ENCODE data around the gene SLC48A1. TPM values are rescaled to one million over a fixed set of nuclear protein-coding genes. Genes with fewer than 3 reads are reported as not detected.

Gene SLC48A1
- total and polyA plus RNA-seq, 3 donors from 2014 or later = 21.0 to 32.0 (median 25.5) TPM

DNA sequence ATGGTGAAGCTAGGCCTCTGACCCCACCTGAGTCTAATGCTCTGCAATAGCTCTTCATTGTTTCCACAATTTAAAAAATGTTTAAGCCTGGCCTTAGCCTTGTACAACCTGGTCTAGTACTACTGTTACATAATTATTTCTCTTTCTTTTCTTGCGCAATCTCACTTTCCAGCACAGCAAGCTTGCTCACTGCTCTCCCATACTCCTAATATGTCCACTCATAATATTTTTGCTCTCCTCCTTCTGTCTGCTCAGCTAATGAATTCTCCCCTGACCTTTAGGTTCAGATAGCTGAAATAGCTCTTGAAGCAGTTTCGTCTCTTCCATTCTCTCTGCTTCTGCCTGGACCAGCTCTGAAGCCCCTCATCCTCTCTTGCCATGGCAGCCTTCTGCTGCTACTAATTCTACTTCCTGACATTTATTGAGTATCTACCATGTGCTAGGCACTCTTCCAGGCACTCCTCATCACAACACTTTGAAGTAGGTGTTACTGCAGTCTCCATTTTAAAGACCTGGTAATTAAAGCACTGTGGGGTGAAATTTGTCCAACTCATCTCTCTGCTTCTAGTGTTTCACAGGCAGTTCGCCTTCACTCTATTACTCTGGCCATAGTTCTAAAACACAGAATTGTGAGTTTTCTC lies 2.8 kb upstream of the SLC48A1 start:
- Histone ChIP-seq H3K27ac (no peak overlapping the region), H3K36me3 (ENCODE audit: low read depth, missing control alignments) (no peaks in the 10 kb centered on the region), H3K9me3 (no peaks in the 10 kb centered on the region), H3K4me1 (peaks cover 9% of the 10 kb centered on the region), H3K4me3 (no peak overlapping the region), H3K27me3 (no peaks in the 10 kb centered on the region)
- WGBS, 2 donors = 74 to 77% methylated on average over 3 of the region's 3 CpGs
- intact Hi-C loops (cut with DNase I; ENCODE audit: low total_unique reads) = loop anchor here (10.0 kb wide), 1 partner anchor 55 kb away; no protein-coding TSS in a partner anchor
- DNase-seq = no peak
- TF ChIP-seq, protein P1, sequence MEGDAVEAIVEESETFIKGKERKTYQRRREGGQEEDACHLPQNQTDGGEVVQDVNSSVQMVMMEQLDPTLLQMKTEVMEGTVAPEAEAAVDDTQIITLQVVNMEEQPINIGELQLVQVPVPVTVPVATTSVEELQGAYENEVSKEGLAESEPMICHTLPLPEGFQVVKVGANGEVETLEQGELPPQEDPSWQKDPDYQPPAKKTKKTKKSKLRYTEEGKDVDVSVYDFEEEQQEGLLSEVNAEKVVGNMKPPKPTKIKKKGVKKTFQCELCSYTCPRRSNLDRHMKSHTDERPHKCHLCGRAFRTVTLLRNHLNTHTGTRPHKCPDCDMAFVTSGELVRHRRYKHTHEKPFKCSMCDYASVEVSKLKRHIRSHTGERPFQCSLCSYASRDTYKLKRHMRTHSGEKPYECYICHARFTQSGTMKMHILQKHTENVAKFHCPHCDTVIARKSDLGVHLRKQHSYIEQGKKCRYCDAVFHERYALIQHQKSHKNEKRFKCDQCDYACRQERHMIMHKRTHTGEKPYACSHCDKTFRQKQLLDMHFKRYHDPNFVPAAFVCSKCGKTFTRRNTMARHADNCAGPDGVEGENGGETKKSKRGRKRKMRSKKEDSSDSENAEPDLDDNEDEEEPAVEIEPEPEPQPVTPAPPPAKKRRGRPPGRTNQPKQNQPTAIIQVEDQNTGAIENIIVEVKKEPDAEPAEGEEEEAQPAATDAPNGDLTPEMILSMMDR (IDR thresholded peaks at IDR 0.05) = no peak
- no peak for TF ChIP-seq POLR2A (IDR thresholded peaks at IDR 0.05)

DNA sequence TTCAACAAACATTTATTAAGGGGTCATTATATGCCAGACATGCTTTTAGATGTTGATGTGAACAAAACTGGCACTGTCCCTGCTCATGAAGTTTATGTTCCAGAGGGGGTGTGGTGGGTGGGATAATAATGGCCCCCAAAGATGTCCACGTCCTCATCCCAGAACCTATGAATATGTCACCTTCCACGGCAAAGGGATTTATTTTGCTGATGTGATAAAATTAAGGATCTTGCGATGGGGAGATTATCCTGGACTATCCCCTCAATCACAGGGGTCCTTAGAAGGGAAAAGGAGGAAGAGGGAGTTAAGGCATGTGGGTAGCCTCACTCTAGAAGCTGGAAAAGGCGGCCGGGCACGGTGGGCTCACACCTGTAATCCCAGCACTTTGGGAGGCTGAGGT lies 1.7 kb upstream of the SLC48A1 start:
- Histone ChIP-seq H3K36me3 (ENCODE audit: low read depth, missing control alignments) (no peaks in the 10 kb centered on the region), H3K27me3 (no peaks in the 10 kb centered on the region), H3K27ac (no peak overlapping the region), H3K9me3 (no peaks in the 10 kb centered on the region), H3K4me3 (no peak overlapping the region), H3K4me1 (peaks cover 18% of the 10 kb centered on the region)
- TF ChIP-seq POLR2A (IDR thresholded peaks at IDR 0.05) = no peak
- TF ChIP-seq, protein P1 (IDR thresholded peaks at IDR 0.05) = no peak
- DNase-seq = no peak
- WGBS, 2 donors = 78 to 83% methylated on average over 6 of the region's 6 CpGs
- intact Hi-C loops (cut with DNase I; ENCODE audit: low total_unique reads) = loop anchor here (10.0 kb wide), 1 partner anchor 57 kb away; no protein-coding TSS in a partner anchor

DNA sequence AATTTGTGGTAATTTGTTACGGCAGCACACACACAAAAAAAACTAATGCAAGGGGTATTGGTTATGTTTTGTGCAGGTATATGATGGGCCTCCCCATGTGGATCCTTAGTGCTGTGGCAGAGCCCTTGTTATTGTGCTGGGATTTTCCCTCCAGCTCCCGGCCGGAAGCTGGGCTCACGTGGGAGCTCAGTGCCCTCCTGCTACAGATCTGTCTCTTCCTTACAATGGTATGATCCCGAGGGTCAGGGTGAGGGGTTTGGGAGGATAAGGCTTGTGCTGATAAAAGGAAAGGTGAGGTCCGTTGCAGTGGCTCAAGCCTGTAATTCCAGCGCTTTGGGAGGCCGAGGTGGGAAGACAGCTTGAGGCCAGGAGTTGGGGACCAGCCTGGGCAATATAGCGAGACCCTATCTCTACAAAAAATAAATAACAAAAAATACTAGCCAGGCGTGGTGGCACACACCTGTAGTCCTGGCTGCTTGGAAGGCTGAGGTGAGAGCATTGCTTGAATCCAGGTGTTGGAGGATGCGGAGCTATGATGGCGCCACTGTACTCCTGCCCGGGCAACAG lies 861 bp upstream of the SLC48A1 start:
- peak overlapping the region; percentile 87 to 88 for H3K4me3 ChIP-seq
- no peaks in the 10 kb centered on the region for H3K9me3 ChIP-seq
- TF ChIP-seq POLR2A (IDR thresholded peaks at IDR 0.05) = no peak
- TF ChIP-seq, protein P1 (IDR thresholded peaks at IDR 0.05) = no peak
- no peaks in the 10 kb centered on the region for H3K36me3 ChIP-seq (ENCODE audit: low read depth, missing control alignments)
- no peaks in the 10 kb centered on the region for H3K27me3 ChIP-seq
- peaks cover 27% of the 10 kb centered on the region for H3K4me1 ChIP-seq
- intact Hi-C loops (cut with DNase I; ENCODE audit: low total_unique reads) = loop anchor here (10.0 kb wide), 1 partner anchor 57 kb away; no protein-coding TSS in a partner anchor
- DNase-seq = no peak
- 57 to 67% methylated on average over 13 of the region's 13 CpGs for WGBS, 2 donors
- peak overlapping the region in 1 of 2 donors; percentile 83 for H3K27ac ChIP-seq

DNA sequence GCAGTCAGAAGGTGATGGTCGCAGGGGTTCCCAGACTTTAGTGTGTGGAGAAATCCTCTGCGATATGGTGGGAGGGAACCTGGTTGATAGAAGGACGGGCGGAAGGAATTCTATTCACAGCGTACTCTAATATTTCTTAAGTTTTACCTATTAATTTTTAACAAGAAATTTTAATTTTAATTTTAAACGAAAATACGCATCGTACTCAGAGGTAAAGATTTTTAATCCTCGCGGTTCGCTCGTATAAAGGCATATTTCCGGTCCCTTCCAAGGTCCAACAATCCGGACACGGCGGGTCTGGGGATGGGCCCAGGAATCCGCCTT lies 338 bp upstream of the SLC48A1 start:
- 9% methylated on average over 17 of the region's 17 CpGs for WGBS, 2 donors
- no peak for TF ChIP-seq POLR2A (IDR thresholded peaks at IDR 0.05)
- TF ChIP-seq, protein P1 (IDR thresholded peaks at IDR 0.05) = no peak
- intact Hi-C loops (cut with DNase I; ENCODE audit: low total_unique reads) = loop anchor here (10.0 kb wide), 1 partner anchor 58 kb away; no protein-coding TSS in a partner anchor
- DNase-seq = no peak
- H3K4me3 ChIP-seq = peak overlapping the region; percentile 87 to 88
- H3K36me3 ChIP-seq (ENCODE audit: low read depth, missing control alignments) = no peaks in the 10 kb centered on the region
- H3K27ac ChIP-seq = peak overlapping the region in 1 of 2 donors; percentile 83
- H3K4me1 ChIP-seq = peaks cover 31% of the 10 kb centered on the region
- H3K9me3 ChIP-seq = no peaks in the 10 kb centered on the region
- H3K27me3 ChIP-seq = no peaks in the 10 kb centered on the region
